DMS114 treated with DMSO at 0.1 percent for 48 hours (cell line): ENCODE measurements around the gene FAM131C.
A peak's percentile ranks its signal among the peaks of the same experiment; 100 is the strongest.
"Not testable (repeated sequence)": the region's sequence is repeated elsewhere in the genome, so short reads cannot be mapped to it uniquely, and the experiment has no call there.

Experiments used
- DNase-seq: peaks from one replicate; lab custom pipeline; 2025; ENCODE audit not compliant: unreplicated experiment; lab: John Stamatoyannopoulos, UW

FAM131C gene

DNA sequence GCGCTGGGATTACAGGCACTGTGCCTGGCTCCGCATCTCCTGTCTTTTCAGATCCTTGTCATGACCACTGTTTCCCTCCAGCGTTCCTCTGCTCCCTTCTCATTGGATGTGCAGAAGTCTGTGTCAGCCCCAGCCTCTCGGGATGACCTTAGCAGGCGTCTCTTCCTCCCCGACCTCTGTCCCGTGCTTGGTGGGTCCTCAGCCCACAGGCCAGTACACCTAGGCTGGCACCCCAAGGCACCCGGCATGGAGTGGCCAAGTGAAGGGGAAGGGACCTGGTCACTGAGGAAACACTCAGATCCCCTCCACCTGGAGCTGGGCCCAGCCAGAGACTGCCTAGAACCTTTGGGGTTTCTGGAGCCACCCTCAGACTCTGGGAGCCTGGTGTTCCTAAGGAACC is 32.3 kb downstream of the FAM131C start:
- DNase-seq = no peak

DNA sequence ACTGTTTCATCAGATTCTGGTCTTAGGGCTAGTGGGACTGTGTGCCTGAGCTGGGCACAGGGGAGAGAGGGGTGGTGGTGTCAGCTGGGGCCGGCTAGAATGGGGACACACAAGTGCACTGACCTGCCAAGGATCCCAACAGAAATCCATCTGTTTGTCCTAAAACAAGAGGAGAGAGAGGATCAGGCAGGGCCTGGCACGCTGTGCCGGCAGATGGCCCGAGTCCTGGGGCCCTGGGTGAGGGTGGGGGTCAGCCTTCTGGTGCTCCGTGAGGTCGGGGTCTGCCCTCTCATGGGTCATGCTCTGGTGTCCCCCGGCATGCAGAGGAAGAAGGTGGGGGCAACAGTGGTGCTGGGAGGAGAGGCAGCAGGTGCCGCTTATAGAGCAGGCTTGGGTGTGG is 33.6 kb downstream of the FAM131C start:
- DNase-seq = not testable (repeated sequence)

DNA sequence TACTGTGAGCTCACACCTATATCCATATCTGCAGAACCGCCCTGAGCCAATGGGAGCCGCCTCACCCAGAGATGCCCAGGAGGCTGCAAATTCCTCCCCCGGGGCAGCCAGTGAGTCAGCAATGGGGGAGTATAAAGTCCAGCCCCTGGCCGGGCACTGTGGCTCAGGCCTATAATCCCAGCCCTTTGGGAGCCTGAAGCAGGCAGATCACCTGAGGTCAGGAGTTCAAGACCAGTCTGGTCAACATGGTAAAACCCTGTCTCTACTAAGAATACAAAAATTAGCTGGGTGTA is 34.9 kb downstream of the FAM131C start:
- DNase-seq = no peak

DNA sequence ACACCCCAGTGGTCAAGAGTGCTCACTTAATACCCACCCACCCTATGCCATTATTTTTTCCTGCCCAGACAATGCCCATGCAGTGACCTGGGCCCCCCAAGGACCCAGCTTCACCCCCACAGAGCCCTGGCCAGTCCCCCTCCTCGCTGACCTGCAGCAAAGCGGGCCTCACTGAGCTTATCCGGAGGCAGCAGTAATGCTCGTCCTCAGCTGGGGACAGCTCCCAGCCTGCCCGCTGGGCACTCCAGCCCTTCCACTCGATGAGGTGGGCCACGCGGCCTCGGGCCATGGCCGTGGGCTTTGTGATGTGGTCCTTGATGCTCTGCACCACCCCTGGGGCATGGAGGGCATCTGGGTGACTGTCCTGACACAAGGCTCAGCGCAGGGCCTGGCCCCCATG is 37.0 kb downstream of the FAM131C start:
- not testable (repeated sequence) for DNase-seq

DNA sequence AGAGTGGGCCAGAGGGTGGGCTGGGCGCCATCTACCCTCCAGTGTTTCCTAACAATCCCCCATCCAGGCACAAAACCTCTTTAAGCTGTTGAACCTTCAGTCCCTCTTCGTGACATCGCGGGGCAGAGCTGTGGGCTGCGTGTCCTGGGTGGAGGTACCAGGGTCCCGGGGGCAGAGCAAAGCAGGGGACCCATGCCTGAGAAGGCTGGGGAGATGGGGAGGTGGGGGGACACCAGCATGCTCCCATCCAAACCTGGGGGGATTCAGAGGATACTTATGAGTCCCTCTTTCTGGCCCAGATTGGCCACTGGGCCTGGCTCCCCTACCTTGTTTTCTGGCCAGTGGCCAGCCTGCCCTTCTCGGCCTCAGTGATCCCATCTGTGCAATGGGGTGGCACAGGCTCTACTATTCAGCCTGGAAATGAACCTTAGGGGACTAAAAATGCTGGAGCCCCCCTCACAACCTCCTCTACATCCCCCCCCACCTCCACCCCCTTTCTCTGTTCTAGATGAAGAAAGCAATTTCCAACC is 40.3 kb downstream of the FAM131C start:
- DNase-seq = not testable (repeated sequence)

DNA sequence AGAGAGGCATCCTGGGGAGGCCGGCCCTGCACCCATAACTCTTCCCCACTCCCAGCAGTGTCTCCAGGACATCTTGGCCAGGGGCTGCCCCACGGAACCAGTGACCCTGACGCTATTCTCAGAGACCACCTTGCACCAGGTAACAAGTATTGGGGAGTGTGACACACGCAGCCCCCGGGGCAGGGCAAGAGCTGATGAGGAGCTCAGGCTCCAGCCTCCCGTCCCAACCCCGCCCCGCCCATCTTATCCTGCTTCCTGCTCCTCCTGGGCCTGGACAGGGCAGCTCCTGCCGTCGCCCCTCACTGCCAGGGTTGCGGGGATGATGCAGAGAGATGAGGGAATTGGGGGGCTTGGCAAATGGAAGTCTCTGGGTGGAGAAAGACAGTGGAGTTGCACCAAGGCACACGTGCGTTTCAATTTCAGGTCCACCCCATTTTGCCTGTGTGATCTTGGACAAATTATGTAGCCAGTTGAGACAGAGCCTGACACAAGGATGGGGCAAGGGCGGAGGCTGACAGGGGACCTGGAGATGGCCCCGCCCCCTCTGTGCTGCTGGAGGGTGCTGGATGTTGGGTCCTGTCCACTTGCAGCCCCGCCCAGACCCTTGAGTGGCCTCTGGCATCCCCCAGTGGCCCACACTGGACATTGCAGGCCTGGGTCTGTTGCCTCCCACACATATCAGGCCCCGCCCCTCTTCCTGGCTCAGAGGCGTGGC is 40.9 kb downstream of the FAM131C start:
- peak; percentile 81 for DNase-seq

DNA sequence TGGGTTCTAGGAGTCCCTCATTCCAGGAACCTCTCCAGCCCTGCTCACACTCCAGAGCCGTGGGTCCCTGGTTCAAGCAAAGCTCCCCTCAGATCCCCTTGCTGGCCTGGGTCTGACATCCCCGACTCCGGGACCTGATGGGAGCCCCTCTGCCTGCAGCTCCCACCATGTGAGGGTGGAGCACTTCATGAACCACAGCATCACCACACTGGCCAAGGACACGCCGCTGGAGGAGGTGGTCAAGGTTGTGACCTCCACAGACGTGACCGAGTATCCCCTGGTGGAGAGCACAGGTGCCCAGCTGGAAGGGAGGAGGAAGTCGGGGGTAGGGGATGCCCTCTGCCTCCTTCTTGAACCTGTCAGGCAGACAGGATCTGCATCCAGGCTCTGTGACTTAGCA is 41.9 kb downstream of the FAM131C start:
- no peak for DNase-seq

DNA sequence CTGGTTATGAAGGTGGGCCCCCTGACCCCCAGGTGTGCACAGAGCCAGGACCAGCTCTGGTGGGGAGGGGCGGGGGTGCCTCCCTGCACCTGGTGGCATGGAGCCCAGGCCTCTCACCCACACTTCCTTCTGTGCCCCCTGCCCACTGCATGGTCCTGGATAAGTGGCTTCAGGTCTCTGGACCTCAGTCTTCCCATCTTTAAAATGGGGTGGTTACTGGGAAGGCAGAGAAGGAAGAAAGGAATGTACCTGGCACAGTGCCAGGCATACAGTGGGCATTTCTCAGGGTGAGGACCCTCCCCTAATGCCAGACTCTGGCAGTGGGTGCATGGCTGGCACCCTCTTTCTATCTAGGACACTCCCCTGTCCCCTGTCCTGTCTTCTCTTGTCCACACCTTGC is 44.2 kb downstream of the FAM131C start:
- no peak for DNase-seq

DNA sequence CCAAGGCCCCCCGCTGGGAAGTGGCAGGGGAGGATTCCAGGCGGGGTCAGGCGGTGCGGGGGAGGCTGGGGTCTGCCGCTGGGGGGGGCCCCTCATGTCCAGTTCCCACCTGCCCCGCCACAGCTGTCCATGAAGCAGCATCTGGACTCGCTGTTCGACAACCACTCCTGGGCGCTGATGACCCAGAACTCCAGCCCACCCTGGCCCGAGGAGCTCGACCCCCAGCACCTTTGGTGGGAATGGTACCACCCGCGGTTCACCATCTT is 44.5 kb downstream of the FAM131C start:
- DNase-seq = not testable (repeated sequence)

DNA sequence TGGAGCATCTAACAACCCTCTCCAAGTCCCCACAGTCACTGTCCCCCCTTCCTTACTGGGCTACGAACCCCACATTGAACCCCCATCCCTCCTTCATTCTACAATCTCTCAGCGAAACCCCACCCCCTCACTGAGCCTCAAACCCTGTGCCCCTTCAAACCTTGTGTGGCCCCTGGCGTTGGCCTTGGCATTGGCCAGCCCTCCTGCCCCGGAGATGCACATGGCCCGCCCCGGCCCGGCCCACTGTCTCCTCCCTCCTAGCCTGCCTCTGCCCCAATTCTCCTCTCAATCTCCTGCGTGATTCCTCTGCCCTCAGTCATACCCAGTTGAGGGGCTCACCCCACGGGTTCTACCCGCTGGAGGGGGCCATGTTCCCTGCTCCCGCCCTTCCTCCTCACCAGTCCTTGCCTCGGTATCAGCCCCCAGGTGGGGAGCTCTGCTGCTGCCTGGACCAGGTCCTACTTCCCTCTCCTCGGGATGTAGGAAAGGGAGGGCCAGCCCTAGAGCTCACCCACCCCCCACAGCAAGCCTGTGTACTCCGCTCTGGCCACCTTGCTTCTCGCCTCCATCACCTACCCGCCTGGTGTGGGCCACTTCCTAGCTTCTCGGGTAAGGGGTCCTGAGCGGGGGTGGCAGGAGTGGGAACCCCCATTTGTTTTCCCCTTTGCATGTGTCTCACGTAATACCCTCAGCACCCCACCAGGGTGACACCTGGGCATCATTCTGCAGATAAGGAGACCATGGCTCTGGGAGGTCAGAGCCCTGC is 45.0 kb downstream of the FAM131C start:
- no peak for DNase-seq

DNA sequence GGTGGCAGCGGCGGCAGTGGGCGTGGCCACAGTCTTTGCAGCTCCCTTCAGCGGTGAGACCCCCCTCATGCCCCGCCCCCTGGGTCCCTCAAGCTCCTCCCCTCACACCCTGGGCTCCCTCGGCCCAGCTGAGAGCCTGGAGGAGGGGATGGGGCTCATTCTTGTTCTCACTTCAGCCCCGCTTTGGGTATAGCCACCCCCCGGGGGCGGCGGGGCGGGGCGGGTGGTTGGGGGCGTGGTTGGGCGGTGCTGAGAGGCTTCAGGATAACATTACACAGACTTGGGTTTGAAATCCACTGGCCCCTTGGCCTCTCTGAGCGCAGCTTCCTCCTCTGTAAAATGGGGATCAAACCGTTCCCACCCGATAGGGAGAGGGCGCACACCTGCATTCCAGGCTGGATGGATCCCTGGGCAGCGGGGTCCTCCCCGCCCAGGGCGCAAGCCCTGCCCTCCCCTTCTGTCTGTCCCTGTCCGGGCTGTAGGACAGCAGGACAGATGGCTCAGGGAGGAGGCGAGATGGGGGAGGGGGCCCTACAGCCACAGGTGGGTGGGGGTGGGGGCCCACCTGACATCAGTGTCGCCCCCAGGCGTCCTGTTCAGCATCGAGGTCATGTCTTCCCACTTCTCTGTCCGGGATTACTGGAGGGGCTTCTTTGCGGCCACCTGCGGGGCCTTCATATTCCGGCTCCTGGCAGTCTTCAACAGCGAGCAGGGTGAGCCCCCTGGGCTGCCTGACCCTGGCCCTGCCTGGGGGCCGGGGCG is 46.5 kb downstream of the FAM131C start:
- DNase-seq = no peak

DNA sequence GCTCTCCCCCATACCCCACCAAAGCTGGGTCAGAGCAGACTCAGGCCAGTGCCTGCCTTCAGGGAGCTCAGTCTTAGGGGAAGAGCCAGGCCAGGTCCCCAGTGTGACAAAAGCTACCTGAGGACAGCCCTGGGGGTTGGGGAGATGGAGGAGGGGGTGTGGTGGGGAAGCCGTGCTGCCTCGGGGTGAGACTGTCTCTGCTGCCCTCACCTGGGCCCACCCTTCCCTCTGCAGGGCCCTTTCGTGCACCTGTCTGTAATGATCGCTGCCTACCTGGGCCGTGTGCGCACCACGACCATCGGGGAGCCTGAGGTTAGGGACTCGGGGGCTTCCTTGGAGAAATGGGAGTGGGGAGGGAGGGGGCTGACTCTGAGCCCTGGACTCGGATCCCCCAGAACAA is 47.1 kb downstream of the FAM131C start:
- not testable (repeated sequence) for DNase-seq

DNA sequence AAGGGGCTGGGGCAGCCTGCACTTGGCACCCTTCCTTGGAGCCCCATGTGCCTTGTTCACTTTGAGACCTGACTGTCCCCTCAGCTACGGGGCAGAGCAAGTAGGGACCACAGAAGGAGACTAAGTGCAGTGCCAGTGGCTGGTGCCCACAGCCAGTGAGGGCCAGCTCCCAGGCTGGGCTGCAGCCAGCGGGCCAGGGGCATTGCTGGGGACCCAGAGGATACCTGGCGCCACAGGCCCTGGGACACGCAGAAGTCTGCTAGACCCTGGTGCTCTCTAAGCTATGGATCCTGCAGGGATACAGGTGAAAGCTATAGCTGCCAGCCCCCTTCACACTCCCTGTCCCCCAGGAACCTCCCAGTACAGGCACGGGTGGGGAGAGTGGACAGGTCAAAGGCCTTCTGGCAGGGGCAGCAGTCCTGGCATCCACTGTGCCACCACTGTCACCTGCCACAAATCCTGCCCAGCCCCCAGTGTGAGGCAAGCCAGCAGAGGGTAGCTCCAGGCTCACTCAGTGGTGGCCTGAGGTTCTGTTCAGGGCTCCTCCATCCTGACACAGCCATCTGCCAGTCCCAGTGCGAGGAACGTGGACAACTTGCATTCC is 50.3 kb downstream of the FAM131C start:
- DNase-seq = no peak

DNA sequence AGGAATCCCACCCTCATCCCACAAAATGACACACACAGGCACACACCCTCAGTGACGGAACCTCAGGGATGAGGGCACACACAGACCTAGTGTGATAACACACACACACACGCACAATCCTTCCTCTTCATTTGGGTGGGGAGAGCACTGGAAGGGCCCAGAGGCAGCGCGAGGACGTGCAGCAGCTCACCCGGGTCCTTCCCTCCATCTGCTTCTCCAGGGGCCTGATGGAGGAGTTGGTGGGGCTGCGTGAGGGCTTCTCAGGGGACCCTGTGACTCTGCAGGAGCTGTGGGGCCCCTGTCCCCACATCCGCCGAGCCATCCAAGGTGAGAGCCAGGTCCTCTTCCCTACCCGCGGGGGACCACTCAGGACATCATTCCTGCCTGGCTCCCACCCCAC is 51.1 kb downstream of the FAM131C start:
- no peak for DNase-seq

DNA sequence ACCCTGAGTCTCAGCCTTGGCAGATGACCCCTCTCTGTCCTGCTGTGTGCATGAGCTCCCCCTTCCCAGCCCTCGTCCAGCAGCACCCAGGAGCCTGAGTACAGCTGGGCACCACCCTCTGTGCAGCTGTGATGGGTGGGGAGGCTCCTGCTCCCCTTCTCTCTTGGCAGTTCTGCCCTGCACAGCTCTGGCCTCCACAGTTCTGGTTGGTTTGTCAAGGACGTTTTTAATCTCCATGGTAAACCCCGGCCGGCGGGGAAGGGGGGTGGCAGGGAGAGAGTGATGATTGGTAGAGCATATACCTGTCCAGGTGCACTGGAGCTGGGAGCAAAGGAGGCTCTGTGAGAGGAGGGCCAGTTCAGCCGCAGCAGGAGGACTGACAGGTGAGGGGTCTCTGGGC is 51.8 kb downstream of the FAM131C start, which contains the start of gene CLCNKA:
Gene CLCNKA, plus strand, starts transcription at position 356 of the 400 bp plus-strand sequence. CDS start 584 bp downstream, outside the sequence.
- DNase-seq = no peak

DNA sequence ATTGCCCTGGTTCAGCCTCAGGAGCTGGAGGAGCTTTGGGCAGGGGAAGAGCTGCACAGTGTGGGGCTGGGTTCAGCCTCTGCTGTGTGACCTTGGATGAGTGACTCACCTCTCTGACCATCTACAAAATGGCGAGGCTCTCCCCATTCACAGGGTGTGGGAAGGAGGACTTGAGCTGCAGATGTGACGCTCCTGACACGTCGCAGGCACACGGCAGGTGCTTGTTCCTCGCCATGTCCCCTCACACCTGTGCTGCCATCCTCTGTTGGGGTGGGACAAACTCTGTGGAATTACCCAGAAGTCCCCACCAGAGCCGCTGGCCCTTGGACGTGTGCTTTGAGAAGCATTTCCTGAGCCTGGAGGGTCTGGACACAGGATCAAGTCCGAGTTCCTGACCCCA is 52.6 kb downstream of the FAM131C start:
- DNase-seq = not testable (repeated sequence)

DNA sequence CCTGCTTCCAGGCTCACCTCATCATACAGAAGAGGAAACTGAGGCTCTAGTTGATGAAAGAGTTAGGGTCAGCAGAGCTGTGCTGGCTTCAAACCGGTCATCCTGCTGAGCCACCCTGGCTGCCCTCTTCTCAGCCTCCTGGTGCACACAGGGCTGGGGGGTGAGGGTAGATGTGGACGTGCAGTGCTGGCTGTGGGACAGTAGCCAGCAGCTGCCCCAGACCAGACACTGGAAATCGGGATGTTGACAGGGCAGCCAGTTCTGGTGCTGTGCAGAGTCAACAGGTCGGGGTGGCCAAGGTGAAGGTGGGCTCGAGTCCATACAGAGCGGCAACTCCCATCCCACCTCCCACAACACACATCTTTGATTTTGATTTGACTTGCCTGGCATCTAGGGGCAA is 53.1 kb downstream of the FAM131C start:
- no peak for DNase-seq

DNA sequence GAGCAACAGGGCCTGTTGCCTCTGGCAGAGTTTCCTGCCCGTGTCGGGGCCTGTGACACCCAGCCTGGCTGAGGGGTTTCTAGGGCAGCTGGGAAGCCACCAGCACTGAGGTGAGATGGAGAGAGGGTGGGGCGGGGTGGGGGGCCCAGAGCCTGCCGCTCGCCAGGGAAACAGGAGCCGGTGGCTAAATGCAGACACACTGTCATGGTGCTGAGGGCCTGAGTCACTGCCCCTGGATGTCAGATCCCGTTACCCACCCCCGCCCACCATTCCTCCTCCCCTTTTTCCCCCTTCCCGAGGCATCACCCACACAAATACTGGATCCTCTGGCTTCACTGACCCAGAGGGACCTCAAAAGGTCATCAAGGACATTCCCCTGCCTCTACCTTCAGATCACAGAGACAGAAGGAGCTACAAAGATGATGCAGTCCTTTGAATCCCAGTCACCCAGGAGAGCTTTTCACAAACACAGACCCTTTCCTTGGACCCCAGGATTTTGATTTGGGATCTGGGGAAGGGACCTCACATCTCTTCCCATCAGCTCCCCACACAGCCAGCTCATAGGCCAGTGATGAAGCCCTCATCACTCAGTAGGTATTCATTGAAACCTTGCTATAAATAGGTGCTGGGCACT is 53.7 kb downstream of the FAM131C start:
- DNase-seq = no peak

DNA sequence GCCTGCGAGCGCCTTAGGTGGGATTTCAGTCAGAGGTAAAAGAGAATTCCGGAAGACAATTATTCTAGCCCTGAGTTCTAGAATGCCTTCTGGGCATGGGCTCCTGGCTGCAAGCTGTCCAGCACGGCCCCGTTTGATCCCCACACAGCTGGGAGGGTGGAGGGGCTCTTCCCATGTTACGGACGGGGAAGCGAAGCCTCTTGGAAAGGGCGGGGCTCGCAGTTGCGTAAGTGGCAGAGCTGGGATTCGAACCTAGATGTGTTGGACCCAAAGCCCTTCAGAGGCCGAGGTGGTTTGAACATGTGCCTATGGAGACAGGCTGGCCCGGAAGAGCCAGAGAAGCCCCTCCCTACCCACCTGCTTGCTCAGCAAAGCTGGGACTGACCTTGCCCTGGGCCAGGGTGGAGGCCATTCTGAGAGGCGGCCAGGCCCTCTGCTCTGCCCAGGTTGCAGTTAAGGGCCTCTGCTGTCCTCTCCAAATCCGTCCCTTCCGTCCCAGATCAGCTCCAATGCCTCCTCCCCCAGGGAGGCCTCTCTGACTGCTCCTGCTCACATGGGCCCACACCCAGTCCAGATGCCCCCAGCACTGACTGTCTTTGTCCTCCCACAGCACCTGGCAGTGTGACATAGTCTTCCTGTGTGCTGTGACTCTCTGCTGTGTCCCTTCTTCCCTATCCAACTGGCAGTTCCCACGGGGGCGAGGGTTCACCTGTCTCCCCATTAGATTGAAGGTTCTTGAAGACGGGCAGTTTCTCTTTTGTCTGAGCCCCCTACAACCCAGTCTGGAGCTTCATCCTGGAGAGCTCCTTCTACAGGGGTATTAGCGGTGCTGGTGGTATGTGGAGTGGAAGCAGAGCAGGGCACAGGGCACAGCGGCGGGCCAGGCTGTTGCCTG is 54.5 kb downstream of the FAM131C start:
- DNase-seq = no peak

DNA sequence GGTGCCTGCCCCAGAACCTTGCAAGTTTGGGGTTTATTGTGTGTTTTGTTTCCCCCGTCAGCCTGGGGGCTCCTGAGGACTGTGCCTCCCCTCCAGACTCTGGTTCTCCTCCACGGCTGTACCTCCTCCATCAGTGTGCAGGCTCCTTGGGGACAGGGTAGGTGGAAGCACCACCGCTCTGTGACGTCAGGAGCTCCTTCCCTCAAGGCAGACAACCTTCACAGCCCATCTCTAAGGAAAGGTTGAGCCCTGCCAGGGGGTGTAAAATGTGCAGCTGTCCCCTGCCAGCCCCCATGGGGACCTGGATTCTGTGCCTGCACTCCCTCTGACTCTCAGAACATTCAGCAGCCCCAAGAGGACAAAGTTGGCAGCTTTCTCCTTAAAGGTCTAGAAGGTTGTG is 55.1 kb downstream of the FAM131C start:
- no peak for DNase-seq
